Gastroesophageal sphincter (tissue), 3 donors: ENCODE data around the gene CDK5R1.

Source experiments
- EP300 ChIP-seq: sonication (generic); formaldehyde crosslinking; IDR thresholded peaks from one replicate; pipeline ENCODE4 v1.6.1; 2017; ENCODE audit warnings: antibody characterized with exemption, mild to moderate bottlenecking
- POLR2A ChIP-seq, 2 donors: fragments of 450-650 bp; IDR thresholded peaks; one replicate each; pipeline ENCODE4 v1.6.1; 2017; ENCODE audit warnings: antibody characterized with exemption in 2 of 2, mild to moderate bottlenecking in 2 of 2, moderate library complexity in 1 of 2
- POLR2AphosphoS5 ChIP-seq: sonication (generic); formaldehyde crosslinking; IDR thresholded peaks from one replicate; pipeline ENCODE4 v1.6.1; 2017; ENCODE audit warnings: antibody characterized with exemption
- TF ChIP-seq, protein P1 (sequence below), 4 experiments: fragments of 200-600 bp in 2 of 4; fragments of 450-650 bp in 2 of 4; sonication (generic) in 1 of 4; IDR thresholded peaks; one replicate each; pipeline ENCODE4 v1.5.1; 2017 to 2019; ENCODE audit warnings: antibody characterized with exemption in 4 of 4, mild to moderate bottlenecking in 2 of 4, moderate library complexity in 2 of 4

DNA sequence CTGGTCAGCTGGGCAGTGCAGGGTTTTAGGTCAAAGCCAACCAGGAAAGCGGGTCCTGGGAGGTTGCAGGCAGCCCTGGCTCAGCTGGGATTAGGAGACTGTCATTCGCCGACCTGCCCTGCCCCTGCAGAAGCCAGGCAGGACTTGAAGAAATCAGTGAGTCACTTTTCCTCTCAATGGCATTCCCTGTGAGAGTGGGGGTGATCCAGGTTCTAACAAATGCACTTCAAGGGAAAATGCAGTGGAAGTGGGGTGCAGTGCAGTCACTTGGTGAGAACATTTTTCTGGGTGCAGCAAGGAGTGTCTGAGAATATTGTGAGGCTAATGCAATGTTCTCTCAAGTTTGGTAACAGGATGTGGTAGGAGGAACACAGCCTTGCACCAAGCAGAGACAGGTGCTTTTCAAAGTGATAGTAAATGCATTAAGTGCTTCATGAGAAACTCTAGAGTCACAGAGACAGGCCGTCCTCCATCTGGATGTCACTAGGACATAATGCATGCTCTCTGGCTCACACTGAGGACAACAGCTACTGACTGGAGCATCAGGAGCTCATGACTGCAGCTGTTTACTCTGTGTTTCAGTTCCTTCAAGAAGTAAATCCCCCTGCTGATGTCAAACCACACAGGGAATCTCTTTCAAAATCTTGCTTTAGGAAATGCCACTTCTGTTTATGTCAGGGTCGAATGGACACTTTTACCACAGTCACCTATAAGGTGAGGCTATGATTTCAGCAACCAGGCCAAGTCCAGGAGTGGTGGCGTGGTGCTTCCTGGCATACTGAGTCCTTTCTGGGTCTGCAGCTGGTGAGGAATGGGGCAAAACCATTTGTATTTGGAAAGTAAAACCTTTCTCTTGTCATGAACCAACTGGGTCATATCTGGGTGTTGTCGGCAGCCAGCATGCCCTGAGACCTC, 16.7 kb downstream of the CDK5R1 start:
- no peak for TF ChIP-seq POLR2AphosphoS5
- TF ChIP-seq, protein P1, sequence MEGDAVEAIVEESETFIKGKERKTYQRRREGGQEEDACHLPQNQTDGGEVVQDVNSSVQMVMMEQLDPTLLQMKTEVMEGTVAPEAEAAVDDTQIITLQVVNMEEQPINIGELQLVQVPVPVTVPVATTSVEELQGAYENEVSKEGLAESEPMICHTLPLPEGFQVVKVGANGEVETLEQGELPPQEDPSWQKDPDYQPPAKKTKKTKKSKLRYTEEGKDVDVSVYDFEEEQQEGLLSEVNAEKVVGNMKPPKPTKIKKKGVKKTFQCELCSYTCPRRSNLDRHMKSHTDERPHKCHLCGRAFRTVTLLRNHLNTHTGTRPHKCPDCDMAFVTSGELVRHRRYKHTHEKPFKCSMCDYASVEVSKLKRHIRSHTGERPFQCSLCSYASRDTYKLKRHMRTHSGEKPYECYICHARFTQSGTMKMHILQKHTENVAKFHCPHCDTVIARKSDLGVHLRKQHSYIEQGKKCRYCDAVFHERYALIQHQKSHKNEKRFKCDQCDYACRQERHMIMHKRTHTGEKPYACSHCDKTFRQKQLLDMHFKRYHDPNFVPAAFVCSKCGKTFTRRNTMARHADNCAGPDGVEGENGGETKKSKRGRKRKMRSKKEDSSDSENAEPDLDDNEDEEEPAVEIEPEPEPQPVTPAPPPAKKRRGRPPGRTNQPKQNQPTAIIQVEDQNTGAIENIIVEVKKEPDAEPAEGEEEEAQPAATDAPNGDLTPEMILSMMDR (IDR thresholded peaks at IDR 0.05) = no peak
- no peak for TF ChIP-seq EP300
- no peak for TF ChIP-seq POLR2A (IDR thresholded peaks at IDR 0.05)
